Left ventricle myocardium inferior (tissue), 1 donor: ENCODE results near the gene NFIC. TPM values are rescaled to one million over a fixed set of nuclear protein-coding genes. Genes with fewer than 3 reads are reported as not detected.

Source experiments
- DNase-seq: peaks from one replicate; pipeline ENCODE4 v3.0.0-alpha.2; 2020
- H3K27ac ChIP-seq: fragments of 200-600 bp; replicated peaks from 2 replicates; pipeline ENCODE4 v1.8.0; 2021
- H3K27me3 ChIP-seq: fragments of 200-600 bp; 2 replicates; pipeline ENCODE4 v1.8.0; 2021; ENCODE audit warnings: low read depth
- H3K36me3 ChIP-seq: fragments of 200-600 bp; 2 replicates; pipeline ENCODE4 v1.8.0; 2021
- H3K4me1 ChIP-seq: fragments of 200-600 bp; 2 replicates; pipeline ENCODE4 v1.8.0; 2021
- H3K4me3 ChIP-seq: fragments of 200-600 bp; 2 replicates; pipeline ENCODE4 v1.8.0; 2021; ENCODE audit warnings: mild to moderate bottlenecking, moderate library complexity
- H3K9me3 ChIP-seq: fragments of 200-600 bp; replicated peaks from 2 replicates; pipeline ENCODE4 v1.8.0; 2021
- intact Hi-C: fragments of 100-400 bp; cut with micrococcal nuclease; formaldehyde crosslinking; loops from one replicate; pipeline ENCODE4 v1.11.0; 2022
- total RNA-seq: library from RNA; stranded (reverse); fragmentation: NEBNext Ultra II Directional; extraction: Animal tissue kit (Norgen Biotek cat#: 25700); gene quantifications from one replicate; pipeline ENCODE4 v1.2.1, GENCODE V29; 2021
- TF ChIP-seq, protein P1 (sequence below): fragments of 200-600 bp; IDR thresholded peaks from 2 replicates; pipeline ENCODE4 v1.8.0; 2021; ENCODE audit warnings: antibody characterized with exemption, mild to moderate bottlenecking, borderline replicate concordance
- donor health status: DM: no; HTN: yes; CAD: no; lungs with severe emphysema.

Gene NFIC
- total RNA-seq, 1 donor from 2014 or later: 145 TPM

DNA sequence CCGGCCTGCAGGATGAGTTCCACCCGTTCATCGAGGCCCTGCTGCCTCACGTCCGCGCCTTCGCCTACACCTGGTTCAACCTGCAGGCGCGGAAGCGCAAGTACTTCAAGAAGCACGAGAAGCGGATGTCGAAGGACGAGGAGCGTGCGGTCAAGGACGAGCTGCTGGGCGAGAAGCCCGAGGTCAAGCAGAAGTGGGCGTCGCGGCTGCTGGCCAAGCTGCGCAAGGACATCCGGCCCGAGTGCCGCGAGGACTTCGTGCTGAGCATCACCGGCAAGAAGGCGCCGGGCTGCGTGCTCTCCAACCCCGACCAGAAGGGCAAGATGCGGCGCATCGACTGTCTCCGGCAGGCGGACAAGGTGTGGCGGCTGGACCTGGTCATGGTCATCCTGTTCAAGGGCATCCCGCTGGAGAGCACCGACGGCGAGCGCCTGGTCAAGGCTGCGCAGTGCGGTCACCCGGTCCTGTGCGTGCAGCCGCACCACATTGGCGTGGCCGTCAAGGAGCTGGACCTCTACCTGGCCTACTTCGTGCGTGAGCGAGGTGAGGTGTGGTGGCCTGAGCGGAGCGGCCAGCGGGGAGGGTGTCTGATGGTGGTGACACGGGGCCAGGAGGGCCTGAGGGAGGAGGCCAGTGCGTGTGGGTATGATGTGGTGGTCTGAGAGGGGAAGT, 15.5 kb downstream of the NFIC start:
- Histone ChIP-seq H3K27ac (peak overlapping the region; percentile 89), H3K36me3 (peaks cover 11% of the 10 kb centered on the region), H3K27me3 (no peaks in the 10 kb centered on the region), H3K4me3 (no peak overlapping the region), H3K9me3 (no peaks in the 10 kb centered on the region), H3K4me1 (peaks cover 81% of the 10 kb centered on the region)
- DNase-seq: no peak
- TF ChIP-seq, protein P1, sequence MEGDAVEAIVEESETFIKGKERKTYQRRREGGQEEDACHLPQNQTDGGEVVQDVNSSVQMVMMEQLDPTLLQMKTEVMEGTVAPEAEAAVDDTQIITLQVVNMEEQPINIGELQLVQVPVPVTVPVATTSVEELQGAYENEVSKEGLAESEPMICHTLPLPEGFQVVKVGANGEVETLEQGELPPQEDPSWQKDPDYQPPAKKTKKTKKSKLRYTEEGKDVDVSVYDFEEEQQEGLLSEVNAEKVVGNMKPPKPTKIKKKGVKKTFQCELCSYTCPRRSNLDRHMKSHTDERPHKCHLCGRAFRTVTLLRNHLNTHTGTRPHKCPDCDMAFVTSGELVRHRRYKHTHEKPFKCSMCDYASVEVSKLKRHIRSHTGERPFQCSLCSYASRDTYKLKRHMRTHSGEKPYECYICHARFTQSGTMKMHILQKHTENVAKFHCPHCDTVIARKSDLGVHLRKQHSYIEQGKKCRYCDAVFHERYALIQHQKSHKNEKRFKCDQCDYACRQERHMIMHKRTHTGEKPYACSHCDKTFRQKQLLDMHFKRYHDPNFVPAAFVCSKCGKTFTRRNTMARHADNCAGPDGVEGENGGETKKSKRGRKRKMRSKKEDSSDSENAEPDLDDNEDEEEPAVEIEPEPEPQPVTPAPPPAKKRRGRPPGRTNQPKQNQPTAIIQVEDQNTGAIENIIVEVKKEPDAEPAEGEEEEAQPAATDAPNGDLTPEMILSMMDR: no peak
- intact Hi-C loops: no loop called here

DNA sequence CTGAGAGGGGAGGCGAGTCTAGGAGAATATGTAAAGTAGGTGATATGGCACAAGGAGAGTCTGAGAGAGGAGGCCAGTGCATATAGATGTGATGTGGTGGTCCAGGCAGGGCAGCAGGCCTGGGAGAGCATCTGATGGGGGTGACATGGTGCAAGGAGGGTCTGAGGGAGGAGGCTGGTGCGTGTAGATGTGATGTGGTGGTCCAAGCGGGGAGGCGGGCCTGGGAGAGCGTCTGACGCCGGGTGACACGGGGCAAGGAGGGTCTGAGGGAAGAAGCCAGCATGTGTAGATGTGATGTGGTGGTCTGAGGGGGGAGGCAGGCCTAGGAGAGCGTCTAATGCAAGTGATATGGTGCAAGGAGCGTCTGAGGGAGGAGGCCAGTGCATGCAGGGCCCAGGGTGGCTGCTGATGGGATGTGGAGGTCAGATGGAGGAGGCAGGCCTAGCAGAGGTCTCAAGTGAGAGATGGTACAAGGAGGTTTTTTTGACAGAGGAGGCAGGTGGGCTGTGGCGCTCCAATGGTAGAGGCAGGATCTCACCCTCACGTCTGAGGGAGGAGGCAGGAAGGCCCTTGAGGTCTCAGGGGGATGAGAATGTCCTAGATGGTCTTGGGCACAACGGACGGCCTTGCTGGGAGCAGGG, 16.2 kb downstream of the NFIC start:
- no peaks in the 10 kb centered on the region for H3K9me3 ChIP-seq
- peaks cover 87% of the 10 kb centered on the region for H3K4me1 ChIP-seq
- H3K27me3 ChIP-seq: no peaks in the 10 kb centered on the region
- H3K4me3 ChIP-seq: peak overlapping the region; percentile 24
- H3K36me3 ChIP-seq: peaks cover 11% of the 10 kb centered on the region
- TF ChIP-seq, protein P1: no peak
- intact Hi-C loops: no loop called here
- DNase-seq: no peak
- H3K27ac ChIP-seq: peak overlapping the region; percentile 89

DNA sequence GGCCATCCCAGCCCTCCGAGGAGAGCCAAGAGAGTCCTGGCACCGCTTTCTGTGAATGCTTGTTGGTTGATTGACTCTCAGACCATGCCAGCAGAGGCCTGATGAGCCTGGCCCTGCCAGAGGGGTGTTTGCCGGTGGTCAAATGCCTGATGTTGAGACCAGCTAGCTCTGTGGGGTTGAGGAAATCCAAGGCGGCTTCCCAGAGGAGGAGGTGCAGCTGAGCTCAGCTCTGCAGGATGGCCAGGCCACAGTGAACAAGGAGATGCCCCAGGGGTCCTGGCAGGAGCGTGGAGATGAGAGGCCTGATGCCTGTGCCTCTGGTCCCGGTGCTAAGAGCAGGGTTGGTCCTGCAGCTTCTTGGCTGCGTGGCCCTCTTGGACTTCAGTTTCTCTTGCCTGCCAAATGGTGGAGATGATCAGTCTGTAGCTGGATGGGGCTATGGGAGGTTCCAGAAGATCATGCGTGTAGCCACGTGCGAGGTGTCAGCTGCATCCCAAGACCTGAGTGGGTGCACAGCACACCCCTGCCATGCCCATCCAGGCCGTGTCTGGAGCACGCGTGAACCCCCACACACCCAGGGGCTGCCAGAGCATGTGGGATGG, 16.8 kb downstream of the NFIC start:
- DNase-seq: peak; percentile 63
- Histone ChIP-seq H3K4me3 (peak overlapping the region; percentile 24), H3K36me3 (peaks cover 11% of the 10 kb centered on the region), H3K27me3 (no peaks in the 10 kb centered on the region), H3K27ac (peak overlapping the region; percentile 89), H3K4me1 (peaks cover 92% of the 10 kb centered on the region), H3K9me3 (no peaks in the 10 kb centered on the region)
- intact Hi-C loops: no loop called here
- TF ChIP-seq, protein P1: no peak

DNA sequence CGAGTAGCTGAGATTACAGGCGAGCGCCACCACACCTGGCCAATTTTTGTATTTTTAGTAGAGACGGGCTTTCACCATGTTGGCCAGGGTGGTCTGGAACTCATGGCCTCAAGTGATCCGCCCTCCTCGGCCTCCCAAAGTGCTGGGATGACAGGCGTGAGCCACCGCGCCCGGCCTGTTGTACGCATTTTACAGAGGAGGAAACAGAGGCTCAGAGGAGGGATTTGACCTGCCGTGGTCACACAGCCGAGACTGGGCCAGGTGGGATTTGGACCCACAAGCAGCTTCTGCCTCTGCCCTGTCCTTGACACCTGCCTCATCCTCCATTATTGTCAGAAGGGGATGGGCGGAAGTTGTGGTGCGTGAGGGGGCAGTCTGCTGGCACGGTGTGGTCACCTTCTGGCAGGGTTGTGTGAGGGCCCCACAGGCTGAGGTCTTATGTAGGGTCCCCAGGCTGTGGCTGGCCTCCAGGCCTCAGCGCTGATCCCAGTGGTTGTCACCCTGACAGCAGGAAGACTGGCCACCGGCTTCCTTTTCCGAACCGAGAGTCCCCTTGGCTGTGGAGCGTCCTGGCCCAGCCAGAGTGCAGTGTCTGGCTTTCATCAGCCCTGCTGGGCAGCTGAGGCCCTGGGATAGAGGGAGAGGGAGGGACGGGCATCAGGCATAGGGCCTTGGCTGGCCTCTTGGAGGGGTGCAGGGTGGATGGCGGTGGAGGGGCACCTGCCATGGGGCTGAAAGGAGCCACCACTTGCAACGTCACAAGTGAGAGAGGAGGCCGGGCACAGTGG, 20.3 kb downstream of the NFIC start:
- DNase-seq: peak; percentile 66
- peaks cover 91% of the 10 kb centered on the region for H3K4me1 ChIP-seq
- TF ChIP-seq, protein P1: no peak
- no peaks in the 10 kb centered on the region for H3K27me3 ChIP-seq
- peak overlapping the region; percentile 15 for H3K4me3 ChIP-seq
- intact Hi-C loops: no loop called here
- peak overlapping the region; percentile 89 for H3K27ac ChIP-seq
- H3K9me3 ChIP-seq: no peaks in the 10 kb centered on the region
- peaks cover 14% of the 10 kb centered on the region for H3K36me3 ChIP-seq
